Ishikawa (cell line): ENCODE results near the gene CABP5.

Experiments used
- CEBPB ChIP-seq: IDR thresholded peaks from 2 replicates; pipeline ENCODE4 v1.6.1; 2012
- CREB1 ChIP-seq: IDR thresholded peaks from 2 replicates; pipeline ENCODE4 v1.6.1; 2012; ENCODE audit warnings: low read depth
- EGR1 ChIP-seq: IDR thresholded peaks from 2 replicates; pipeline ENCODE4 v1.6.1; 2012
- EP300 ChIP-seq: IDR thresholded peaks from 2 replicates; pipeline ENCODE4 v1.6.1; 2012; ENCODE audit warnings: borderline replicate concordance
- FOXM1 ChIP-seq: IDR thresholded peaks from 2 replicates; pipeline ENCODE4 v1.6.1; 2012; ENCODE audit warnings: low read depth, borderline replicate concordance
- MAX ChIP-seq: IDR thresholded peaks from 2 replicates; pipeline ENCODE4 v1.6.1; 2012
- NFIC ChIP-seq: IDR thresholded peaks from 2 replicates; pipeline ENCODE4 v1.6.1; 2012
- RAD21 ChIP-seq: IDR thresholded peaks from 2 replicates; pipeline ENCODE4 v1.6.1; 2012; ENCODE audit warnings: low read depth
- REST ChIP-seq: IDR thresholded peaks from 2 replicates; pipeline ENCODE4 v1.6.1; 2012; ENCODE audit warnings: low read depth, mild to moderate bottlenecking
- TAF1 ChIP-seq: IDR thresholded peaks from 2 replicates; pipeline ENCODE4 v1.6.1; 2012; ENCODE audit warnings: low read depth, mild to moderate bottlenecking
- TCF12 ChIP-seq: IDR thresholded peaks from 2 replicates; pipeline ENCODE4 v1.6.1; 2012; ENCODE audit warnings: low read depth
- TEAD4 ChIP-seq: IDR thresholded peaks from 2 replicates; pipeline ENCODE4 v1.6.1; 2012
- USF1 ChIP-seq: IDR thresholded peaks from 2 replicates; pipeline ENCODE4 v1.6.1; 2012
- YY1 ChIP-seq: IDR thresholded peaks from 2 replicates; pipeline ENCODE4 v1.6.1; 2012; ENCODE audit warnings: low read depth
- ZBTB7A ChIP-seq: IDR thresholded peaks from 2 replicates; pipeline ENCODE4 v1.6.1; 2012; ENCODE audit warnings: low read depth

The CABP5 gene

GRCh38 chr19:48010932-48011758, 32.7 kb downstream of the CABP5 start:
- TF ChIP-seq TCF12 (no peak), TAF1 (no peak), EP300 (no peak), ZBTB7A (no peak), MAX (no peak), TEAD4 (no peak), FOXM1 (no peak), NFIC (no peak), USF1 (no peak), CEBPB (no peak), RAD21 (no peak), REST (no peak), EGR1 (no peak), YY1 (no peak), CREB1 (no peak)

- no peak for TF ChIP-seq FOXM1
- TF ChIP-seq CREB1: no peak
- TF ChIP-seq REST: no peak
- no peak for TF ChIP-seq TCF12
- no peak for TF ChIP-seq ZBTB7A
- no peak for TF ChIP-seq TAF1
- TF ChIP-seq USF1: no peak
- TF ChIP-seq NFIC: no peak
- TF ChIP-seq YY1: no peak
- TF ChIP-seq EGR1: no peak
- TF ChIP-seq TEAD4: no peak
- no peak for TF ChIP-seq EP300
- TF ChIP-seq CEBPB: no peak
- no peak for TF ChIP-seq MAX
- TF ChIP-seq RAD21: no peak
These were observed 37.1 kb downstream of the CABP5 start for GRCh38 chr19:48006762-48007161.

GRCh38 chr19:48004236-48004635, 39.6 kb downstream of the CABP5 start:
- TF ChIP-seq MAX: no peak
- TF ChIP-seq CREB1: no peak
- no peak for TF ChIP-seq EGR1
- TF ChIP-seq REST: no peak

- no peak for TF ChIP-seq EGR1
- TF ChIP-seq CEBPB: no peak
- no peak for TF ChIP-seq MAX
- TF ChIP-seq NFIC: no peak
- TF ChIP-seq TAF1: no peak
- TF ChIP-seq EP300: no peak
- TF ChIP-seq ZBTB7A: no peak
These were observed 43.0 kb downstream of the CABP5 start for GRCh38 chr19:48000846-48001245.
